ENCODE measurements around the gene FOSL2. TPM values are rescaled to one million over a fixed set of nuclear protein-coding genes. Genes with fewer than 3 reads are reported as not detected.

The FOSL2 gene
- total and polyA plus RNA-seq, 10 donors = 3.2 to 134 (median 91.2) TPM

- no peaks in the 10 kb centered on the region for H3K36me3 ChIP-seq
- H3K4me3 ChIP-seq = no peak overlapping the region
- no peak for DNase-seq
- TF ChIP-seq CTCF (IDR thresholded peaks at IDR 0.05 in 8 of 11, conservative IDR thresholded peaks at IDR 0.05 in 3 of 11) (no peak), POLR2AphosphoS5 (IDR thresholded peaks at IDR 0.05) (no peak), POLR2A (IDR thresholded peaks at IDR 0.05) (no peak)
- peak overlapping the region in 3 of 8 donors; percentile 25 to 57 (median 49) for H3K27ac ChIP-seq
- WGBS, 5 donors = 53 to 76% (median 66%) methylated on average over 9 of the region's 9 CpGs
- peaks cover 0 to 16% (median 0%) of the 10 kb centered on the region in 7 donors for H3K27me3 ChIP-seq (replicated peaks in 1 of 7)
- intact Hi-C loops (cut with DNase I; ENCODE audit: low total_unique reads) = no loop called here
- no peaks in the 10 kb centered on the region for H3K9me3 ChIP-seq
- H3K4me1 ChIP-seq = peaks cover 0 to 53% (median 15%) of the 10 kb centered on the region in 6 donors
Measured at GRCh38 chr2:28377984-28378678, 14.5 kb upstream of the FOSL2 start.

- Histone ChIP-seq H3K4me1 (peaks cover 0 to 53% (median 15%) of the 10 kb centered on the region in 6 donors), H3K27ac (peak overlapping the region in 4 of 8 donors; percentile 9 to 57 (median 37)), H3K9me3 (no peaks in the 10 kb centered on the region), H3K4me3 (no peak overlapping the region), H3K27me3 (replicated peaks in 1 of 7) (peaks cover 0 to 16% (median 0%) of the 10 kb centered on the region in 7 donors), H3K36me3 (no peaks in the 10 kb centered on the region)
- TF ChIP-seq CTCF (IDR thresholded peaks at IDR 0.05 in 8 of 11, conservative IDR thresholded peaks at IDR 0.05 in 3 of 11) = no peak
- TF ChIP-seq POLR2A (IDR thresholded peaks at IDR 0.05) = no peak
- no peak for TF ChIP-seq POLR2AphosphoS5 (IDR thresholded peaks at IDR 0.05)
- intact Hi-C loops (cut with DNase I; ENCODE audit: low total_unique reads) = no loop called here
- DNase-seq = no peak
- 41 to 54% (median 47%) methylated on average over 15 to 16 of the region's 16 CpGs for WGBS, 5 donors
Measured at GRCh38 chr2:28378679-28379584, 13.7 kb upstream of the FOSL2 start.

GRCh38 chr2:28380219-28380618, 12.4 kb upstream of the FOSL2 start:
- Histone ChIP-seq H3K9me3 (no peaks in the 10 kb centered on the region), H3K36me3 (no peaks in the 10 kb centered on the region), H3K27me3 (replicated peaks in 1 of 7) (peaks cover 0 to 16% (median 0%) of the 10 kb centered on the region in 7 donors), H3K27ac (no peak overlapping the region), H3K4me3 (no peak overlapping the region), H3K4me1 (peaks cover 0 to 53% (median 15%) of the 10 kb centered on the region in 6 donors)
- intact Hi-C loops (cut with DNase I; ENCODE audit: low total_unique reads) = no loop called here
- 63 to 71% (median 70%) methylated on average over 6 of the region's 6 CpGs for WGBS, 5 donors
- no peak for DNase-seq
- TF ChIP-seq CTCF (IDR thresholded peaks at IDR 0.05 in 8 of 11, conservative IDR thresholded peaks at IDR 0.05 in 3 of 11) = no peak
- no peak for TF ChIP-seq POLR2A (IDR thresholded peaks at IDR 0.05)
- no peak for TF ChIP-seq POLR2AphosphoS5 (IDR thresholded peaks at IDR 0.05)

Measured in spleen (tissue), 11 donors.